Pancreas (tissue), 10 donors: ENCODE results near the gene RIN3. TPM values are rescaled to one million over a fixed set of nuclear protein-coding genes. Genes with fewer than 3 reads are reported as not detected.

ENCODE experiments used
- ATAC-seq, 4 donors: fragments of 200-7000 bp; cut with Tn5 transposase; one replicate each; pipeline versions ENCODE4 v1.8.0 to v1.9.1; 2020; ENCODE audit warnings: mild to moderate bottlenecking in 4 of 4, moderate library complexity in 4 of 4
- DNase-seq, 6 donors: peaks; one replicate each; pipeline ENCODE4 v3.0.0-alpha.2; 2020
- FAIRE-seq: peaks from 2 replicates; lab custom pipeline; 2012; peaks lifted over from hg19 to GRCh38; lab: Jason Lieb, UNC
- H3K27ac ChIP-seq, 4 donors: fragments of 200-600 bp; sonication (generic); 1 replicate in 3 of 4; 2 replicates in 1 of 4; pipeline versions ENCODE4 v1.5.0 to v1.8.0; 2020
- H3K27me3 ChIP-seq, 4 donors: fragments of 200-600 bp; one replicate each; pipeline ENCODE4 v1.8.0; 2021
- H3K36me3 ChIP-seq, 3 donors: fragments of 200-600 bp; sonication (generic) in 1 of 3; one replicate each; pipeline versions ENCODE4 v1.5.0 to v1.8.0; 2020 to 2021
- H3K4me1 ChIP-seq, 3 donors: fragments of 200-600 bp; one replicate each; pipeline ENCODE4 v1.8.0; 2021
- H3K4me3 ChIP-seq, 4 donors: fragments of 200-600 bp; sonication (generic) in 2 of 4; one replicate each; pipeline versions ENCODE4 v1.5.0 to v1.8.0; 2020 to 2021
- H3K9me3 ChIP-seq, 4 donors: fragments of 200-600 bp; one replicate each; pipeline ENCODE4 v1.8.0; 2021
- CTCF ChIP-seq, 4 donors: fragments of 200-600 bp; sonication (generic) in 3 of 4; IDR thresholded peaks; one replicate each; pipeline versions ENCODE4 v1.5.0 to v1.8.0; 2021; ENCODE audit warnings: antibody characterized with exemption in 4 of 4
- WGBS, 2 donors: extraction: QIAGEN DNeasy Blood & Tissue Kit; methylation state at CpG; one replicate each; pipeline ENCODE4 v1.1.7; 2013; 5-methylcytosine and 5-hydroxymethylcytosine counted together
- intact Hi-C, 3 donors: fragments of 100-400 bp; cut with DNase I; formaldehyde crosslinking; loops; one replicate each; pipeline versions ENCODE4 v1.11.1 to v1.14.2; 2022
- polyA plus RNA-seq, 2 donors: library from polyadenylated mRNA; stranded (reverse); fragments of 200-250 nt; gene quantifications; one replicate each; pipeline ENCODE4 v1.2.3, GENCODE V29; 2013
- total RNA-seq, 6 donors: library from RNA; stranded (reverse); fragmentation: NEBNext Ultra II Directional in 4 of 6; extraction: Animal tissue kit (Norgen Biotek cat#: 25700) in 4 of 6; gene quantifications; one replicate each; pipeline versions ENCODE4 v1.2.1 to v1.2.4, GENCODE V29; 2021 to 2023
- donor health status: healthy with polysubstance abuse.
- donor health status: DM: no; HTN: no; CAD: no; lungs with moderate emphysema.
- donor health status: DM: no; HTN: no; CAD: no.
- donor health status: control.
- donor health status: control.
- donor health status: Bipolar disorder and iron deficiency.
- donor health status: DM: yes; HTN: yes; CAD: no.
- donor health status: DM: no; HTN: no; CAD: no.
- donor health status: DM: no; HTN: no; CAD: no.
- donor health status: DM: yes; HTN: yes; CAD: no.

Gene RIN3
- total and polyA plus RNA-seq, 8 donors = 1.1 to 9.0 (median 2.3) TPM

DNA sequence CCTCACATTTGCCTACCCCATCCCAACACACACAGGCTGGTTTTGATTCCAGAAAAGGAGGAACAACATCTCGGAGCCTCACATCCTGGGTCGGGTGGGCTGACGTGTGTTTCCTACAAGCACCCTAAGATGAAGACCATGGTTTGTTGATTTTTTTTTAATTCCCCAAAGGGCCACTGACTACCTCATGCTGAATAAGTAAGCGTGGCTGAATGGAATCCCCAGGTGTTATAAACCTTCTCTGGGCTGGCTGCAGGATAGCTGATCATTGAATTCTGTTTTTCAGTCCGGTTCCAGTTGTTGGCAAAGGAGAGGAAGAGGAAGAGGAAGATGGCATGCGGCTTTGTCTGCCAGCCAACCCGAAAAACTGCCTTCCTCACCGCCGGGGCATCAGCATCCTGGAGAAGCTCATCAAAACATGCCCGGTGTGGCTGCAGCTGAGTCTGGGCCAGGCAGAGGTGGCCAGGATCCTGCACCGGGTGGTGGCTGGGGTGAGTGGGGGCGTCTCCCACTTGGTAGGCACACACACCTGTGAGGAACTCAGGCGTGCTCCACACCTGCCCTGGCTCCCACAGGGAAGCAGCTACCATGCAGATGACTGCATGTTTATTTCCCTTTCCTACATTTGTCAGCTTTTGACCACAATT, 42.0 kb downstream of the RIN3 start:
- WGBS, 2 donors = 59 to 63% methylated on average over 13 of the region's 13 CpGs
- ATAC-seq (peak in 2 of 4 donors; percentile 40 to 65), FAIRE-seq (no peak), DNase-seq (peak in 1 of 6 donors; percentile 42)
- H3K4me1 ChIP-seq = no peaks in the 10 kb centered on the region
- no peak overlapping the region for H3K4me3 ChIP-seq
- no peak for TF ChIP-seq CTCF (IDR thresholded peaks at IDR 0.05)
- H3K27ac ChIP-seq = no peak overlapping the region
- no peaks in the 10 kb centered on the region for H3K36me3 ChIP-seq
- no peaks in the 10 kb centered on the region for H3K9me3 ChIP-seq
- intact Hi-C loops = no loop called here
- H3K27me3 ChIP-seq = no peaks in the 10 kb centered on the region

- Histone ChIP-seq H3K36me3 (no peaks in the 10 kb centered on the region), H3K27me3 (no peaks in the 10 kb centered on the region), H3K9me3 (no peaks in the 10 kb centered on the region), H3K4me1 (no peaks in the 10 kb centered on the region), H3K4me3 (no peak overlapping the region), H3K27ac (no peak overlapping the region)
- TF ChIP-seq CTCF (IDR thresholded peaks at IDR 0.05) = no peak
- 81 to 85% methylated on average over 4 of the region's 4 CpGs for WGBS, 2 donors
- no peak for DNase-seq
- FAIRE-seq = no peak
- intact Hi-C loops = no loop called here
- no peak for ATAC-seq
Measured at GRCh38 chr14:92556255-92556741, 42.7 kb downstream of the RIN3 start.

GRCh38 chr14:92556863-92557543, 43.4 kb downstream of the RIN3 start:
- 87 to 92% methylated on average over 16 of the region's 16 CpGs for WGBS, 2 donors
- DNase-seq (no peak), ATAC-seq (no peak), FAIRE-seq (no peak)
- TF ChIP-seq CTCF (IDR thresholded peaks at IDR 0.05) = no peak
- intact Hi-C loops = no loop called here
- Histone ChIP-seq H3K36me3 (no peaks in the 10 kb centered on the region), H3K4me3 (no peak overlapping the region), H3K27ac (no peak overlapping the region), H3K9me3 (no peaks in the 10 kb centered on the region), H3K4me1 (no peaks in the 10 kb centered on the region), H3K27me3 (no peaks in the 10 kb centered on the region)

DNA sequence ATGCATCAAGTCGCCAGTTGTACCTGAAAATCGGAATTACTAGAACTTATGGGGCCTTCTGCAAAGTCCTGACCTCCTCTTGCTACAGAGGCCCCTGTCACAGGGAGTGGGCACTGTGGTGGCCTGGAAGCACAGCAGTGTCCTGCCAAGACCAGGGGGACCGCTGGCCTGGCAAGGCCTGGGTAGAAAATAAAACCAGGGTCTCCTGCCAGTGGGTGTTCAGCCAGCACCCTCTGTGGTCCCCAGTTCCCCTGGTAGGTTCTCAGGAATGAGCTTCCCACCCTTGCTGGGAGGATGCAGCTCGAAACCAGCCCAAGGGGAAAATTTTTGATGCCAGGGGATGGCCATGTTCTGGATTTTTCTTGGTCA, 43.9 kb downstream of the RIN3 start:
- Histone ChIP-seq H3K4me3 (no peak overlapping the region), H3K9me3 (no peaks in the 10 kb centered on the region), H3K4me1 (no peaks in the 10 kb centered on the region), H3K36me3 (no peaks in the 10 kb centered on the region), H3K27me3 (no peaks in the 10 kb centered on the region), H3K27ac (no peak overlapping the region)
- intact Hi-C loops = no loop called here
- no peak for TF ChIP-seq CTCF (IDR thresholded peaks at IDR 0.05)
- WGBS, 2 donors = 76 to 92% methylated on average over 4 of the region's 4 CpGs
- no peak for DNase-seq
- no peak for ATAC-seq
- FAIRE-seq = no peak

DNA sequence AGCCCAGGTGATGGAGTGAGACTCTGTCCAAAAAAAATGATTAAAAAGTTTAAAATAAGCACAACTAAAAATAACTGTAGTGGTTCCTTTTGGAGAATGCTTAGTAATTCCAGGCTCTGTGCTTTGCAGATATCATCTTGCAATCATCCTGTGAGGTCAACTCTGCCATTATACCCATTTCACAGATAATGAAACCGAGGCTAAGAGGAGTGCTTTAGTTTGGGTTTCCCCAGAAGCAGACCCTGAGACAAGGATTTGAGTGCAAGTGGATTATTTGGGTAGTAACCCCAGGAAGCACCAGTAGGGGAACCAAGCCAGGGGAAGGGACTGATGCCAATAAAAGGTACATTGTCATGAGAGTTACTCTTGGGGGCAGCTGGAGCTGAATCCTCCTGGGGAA, 44.7 kb downstream of the RIN3 start:
- WGBS, 2 donors = 54 to 63% methylated on average over 1 of the region's 1 CpG
- intact Hi-C loops = no loop called here

More for the DNA sequence above, 44.7 kb downstream of the RIN3 start:
- H3K9me3 ChIP-seq = no peaks in the 10 kb centered on the region
- H3K4me3 ChIP-seq = no peak overlapping the region
- no peaks in the 10 kb centered on the region for H3K4me1 ChIP-seq
- no peaks in the 10 kb centered on the region for H3K27me3 ChIP-seq
- FAIRE-seq = no peak
- no peak for TF ChIP-seq CTCF (IDR thresholded peaks at IDR 0.05)
- no peak for ATAC-seq
- no peaks in the 10 kb centered on the region for H3K36me3 ChIP-seq
- DNase-seq = no peak
- no peak overlapping the region for H3K27ac ChIP-seq
